H1 (cell line): ENCODE data around the gene FAM186B. TPM values are rescaled to one million over a fixed set of nuclear protein-coding genes. Genes with fewer than 3 reads are reported as not detected.

Experiments used
- EGR1 ChIP-seq: IDR thresholded peaks from 2 replicates; pipeline ENCODE4 v1.6.1; 2011; ENCODE audit warnings: low read depth, low read length, borderline replicate concordance
- GTF2F1 ChIP-seq: IDR thresholded peaks from 2 replicates; pipeline ENCODE4 v1.6.1; 2012; ENCODE audit warnings: low read depth, low read length, improper control_type of control experiment, borderline replicate concordance
- JUND ChIP-seq: IDR thresholded peaks from 2 replicates; pipeline ENCODE4 v1.6.1; 2011; ENCODE audit warnings: mild to moderate bottlenecking, improper control_type of control experiment, low read length
- KDM1A ChIP-seq: fragments of 200-600, 300-600 bp; sonication (generic); IDR thresholded peaks from 2 replicates; pipeline ENCODE4 v1.7.1; 2016; ENCODE audit warnings: mild to moderate bottlenecking, low read length, borderline replicate concordance
- RBBP5 ChIP-seq: IDR thresholded peaks from 2 replicates; pipeline ENCODE4 v1.7.1; 2012; ENCODE audit warnings: low read depth, mild to moderate bottlenecking, inconsistent platforms, low read length, moderate library complexity, borderline replicate concordance
- SIN3A ChIP-seq, 2 experiments: IDR thresholded peaks in 1 of 2; conservative IDR thresholded peaks in 1 of 2; 2 replicates each; pipeline ENCODE4 v1.6.1; 2011 to 2012; ENCODE audit warnings: low read length in 2 of 2, improper control_type of control experiment in 1 of 2, low read depth in 1 of 2, mild to moderate bottlenecking in 1 of 2
- SP1 ChIP-seq: IDR thresholded peaks from 2 replicates; pipeline ENCODE4 v1.6.1; 2011; ENCODE audit warnings: low read depth, low read length
- SRF ChIP-seq: IDR thresholded peaks from 2 replicates; pipeline ENCODE4 v1.6.1; 2011; ENCODE audit warnings: mild to moderate bottlenecking, low read depth, low read length, moderate library complexity
- TAF1 ChIP-seq: IDR thresholded peaks from 2 replicates; pipeline ENCODE4 v1.6.1; 2011; ENCODE audit warnings: mild to moderate bottlenecking, low read depth, low read length
- TBP ChIP-seq: IDR thresholded peaks from 2 replicates; pipeline ENCODE4 v1.6.1; 2011; ENCODE audit warnings: low read depth, low read length, improper control_type of control experiment
- YY1 ChIP-seq: IDR thresholded peaks from 2 replicates; pipeline ENCODE4 v1.6.1; 2011; ENCODE audit warnings: low read depth, mild to moderate bottlenecking, low read length
- polyA plus RNA-seq, 7 experiments: library from polyadenylated mRNA; depleted of rRNA in 3 of 7; stranded (reverse) in 5 of 7; unstranded in 2 of 7; fragments of >200 nt in 5 of 7; fragments of 200-250 nt in 2 of 7; gene quantifications; 1 replicate in 5 of 7; 2 replicates in 1 of 7; 4 replicates in 1 of 7; pipeline versions ENCODE4 v1.2.1 to v1.2.3, GENCODE V29; 2011 to 2013; ENCODE audit warnings: missing spikeins in 2 of 7, mixed read lengths in 2 of 7
- total RNA-seq: library from RNA; stranded (reverse); fragmentation: NEBNext Ultra II Directional; extraction: Animal tissue kit (Norgen Biotek cat#: 25700); gene quantifications from 2 replicates; pipeline ENCODE4 v1.2.1, GENCODE V29; 2021

FAM186B gene
- total and polyA plus RNA-seq, 2 of the 8 experiments (the other 6 are each of a cell fraction or from before 2014, with no cell fraction given), result 0.12 to 0.73 TPM

- TF ChIP-seq SIN3A (conservative IDR thresholded peaks at IDR 0.05 in 1 of 2, IDR thresholded peaks at IDR 0.05 in 1 of 2; ENCODE audit: low read depth in 1 of 2, low read length in 2 of 2) (no peak), SP1 (no peak), RBBP5 (no peak), JUND (no peak), YY1 (no peak), GTF2F1 (no peak), TBP (no peak), EGR1 (no peak), SRF (no peak), KDM1A (no peak), TAF1 (no peak)
Measured at GRCh38 chr12:49585477-49586459, 19.7 kb downstream of the FAM186B start (continued).
